GM21723 (cell line): ENCODE measurements around the gene PDE3B.
"Not testable (repeated sequence)": the region's sequence is repeated elsewhere in the genome, so short reads cannot be mapped to it uniquely, and the experiment has no call there.

Source experiments
- ATAC-seq: cut with Tn5 transposase; IDR thresholded peaks from one replicate; pipeline ENCODE4 v1.9.1; 2021; ENCODE audit warnings: mild to moderate bottlenecking, moderate library complexity; ENCODE audit not compliant: unreplicated experiment

The PDE3B gene

GRCh38 chr11:14742849-14743559 is 99.4 kb downstream of the PDE3B start:
- ATAC-seq = no peak

GRCh38 chr11:14743667-14744066 is 100.1 kb downstream of the PDE3B start:
- ATAC-seq = not testable (repeated sequence)

GRCh38 chr11:14746857-14747395 is 103.3 kb downstream of the PDE3B start:
- no peak for ATAC-seq

GRCh38 chr11:14748090-14748489 is 104.5 kb downstream of the PDE3B start:
- no peak for ATAC-seq

- no peak for ATAC-seq
Measured at GRCh38 chr11:14750911-14751310, 107.3 kb downstream of the PDE3B start.

GRCh38 chr11:14751975-14752407 is 108.4 kb downstream of the PDE3B start:
- no peak for ATAC-seq

GRCh38 chr11:14755140-14755539 is 111.5 kb downstream of the PDE3B start:
- ATAC-seq = no peak

GRCh38 chr11:14756349-14756748 is 112.7 kb downstream of the PDE3B start:
- no peak for ATAC-seq

- ATAC-seq = not testable (repeated sequence)
Measured at GRCh38 chr11:14759300-14760012, 115.9 kb downstream of the PDE3B start.

GRCh38 chr11:14764179-14764578 is 120.6 kb downstream of the PDE3B start:
- ATAC-seq = no peak

- ATAC-seq = peak; percentile 93
Measured at GRCh38 chr11:14764579-14765527, 121.2 kb downstream of the PDE3B start.

GRCh38 chr11:14766585-14766984 is 123.0 kb downstream of the PDE3B start:
- no peak for ATAC-seq

- peak; percentile 69 for ATAC-seq
Measured at GRCh38 chr11:14768526-14769188, 125.1 kb downstream of the PDE3B start.

- no peak for ATAC-seq
Measured at GRCh38 chr11:14773755-14774154, 130.2 kb downstream of the PDE3B start.

GRCh38 chr11:14774721-14775120 is 131.1 kb downstream of the PDE3B start:
- no peak for ATAC-seq

- ATAC-seq = no peak
Measured at GRCh38 chr11:14775897-14776296, 132.3 kb downstream of the PDE3B start.

GRCh38 chr11:14778460-14778859 is 134.9 kb downstream of the PDE3B start:
- not testable (repeated sequence) for ATAC-seq

GRCh38 chr11:14783788-14784187 is 140.2 kb downstream of the PDE3B start:
- no peak for ATAC-seq

GRCh38 chr11:14784230-14784629 is 140.6 kb downstream of the PDE3B start:
- ATAC-seq = no peak

- peak; percentile 60 for ATAC-seq
Measured at GRCh38 chr11:14789879-14790484, 146.4 kb downstream of the PDE3B start.
